Activated CD8-positive, alpha-beta T cell treated with anti-CD3 and anti-CD28 coated beads for 36 hours (primary cell): ENCODE data around the gene ZNF440. TPM values are rescaled to one million over a fixed set of nuclear protein-coding genes. Genes with fewer than 3 reads are reported as not detected.
A peak's percentile ranks its signal among the peaks of the same experiment; 100 is the strongest.
"Not testable (repeated sequence)": the region's sequence is repeated elsewhere in the genome, so short reads cannot be mapped to it uniquely, and the experiment has no call there.

ENCODE experiments used
- ATAC-seq: fragments of 200-7000 bp; cut with Tn5 transposase; one replicate; pipeline ENCODE4 v1.10.0; 2021; ENCODE audit warnings: mild to moderate bottlenecking, moderate library complexity
- CTCF ChIA-PET: fragments of 350-600 bp; sonication (Branson Sonifier 250); formaldehyde crosslinking; loops from one replicate; lab custom pipeline; 2021; ENCODE audit warnings: antibody characterized with exemption; lab: Charles Lee
- POLR2A ChIA-PET: fragments of 350-600 bp; sonication (Branson Sonifier 250); formaldehyde crosslinking; loops from one replicate; lab custom pipeline; 2021; ENCODE audit warnings: antibody characterized with exemption; lab: Charles Lee
- DNase-seq: peaks from one replicate; pipeline ENCODE4 v3.0.0-alpha.2; 2020
- H3K27ac Mint-ChIP-seq: one replicate; pipeline ENCODE4 v1.8.0; 2021; ENCODE audit warnings: mild to moderate bottlenecking, mixed read lengths
- H3K27me3 Mint-ChIP-seq: one replicate; pipeline ENCODE4 v1.8.0; 2021; ENCODE audit warnings: mixed read lengths
- H3K36me3 Mint-ChIP-seq: one replicate; pipeline ENCODE4 v1.8.0; 2021; ENCODE audit warnings: low read depth, mixed read lengths
- H3K4me1 Mint-ChIP-seq: one replicate; pipeline ENCODE4 v1.8.0; 2021; ENCODE audit warnings: low read depth, mixed read lengths
- H3K4me3 Mint-ChIP-seq: one replicate; pipeline ENCODE4 v1.8.0; 2021; ENCODE audit warnings: mild to moderate bottlenecking, moderate library complexity, mixed read lengths
- H3K9me3 Mint-ChIP-seq: one replicate; pipeline ENCODE4 v1.8.0; 2021; ENCODE audit warnings: mixed read lengths
- CTCF ChIP-seq: fragments of 200-600 bp; IDR thresholded peaks from one replicate; pipeline ENCODE4 v1.8.0; 2022; ENCODE audit warnings: antibody characterized with exemption, mild to moderate bottlenecking
- intact Hi-C: fragments of 100-400 bp; cut with micrococcal nuclease; formaldehyde crosslinking; loops from one replicate; pipeline ENCODE4 v1.10.0; 2022
- total RNA-seq, 2 experiments: library from RNA; stranded (reverse); gene quantifications; one replicate each; pipeline ENCODE4 v1.2.3, GENCODE V29; 2021

ZNF440 gene
- total RNA-seq, 2 experiments from 2014 or later, result 7.7 to 8.8 TPM

- Mint-ChIP-seq H3K9me3 (peaks cover 2% of the 10 kb centered on the region), H3K4me1 (peaks cover 16% of the 10 kb centered on the region), H3K4me3 (no peak overlapping the region), H3K27me3 (no peaks in the 10 kb centered on the region), H3K27ac (peak overlapping the region; percentile 2), H3K36me3 (peaks cover 2% of the 10 kb centered on the region)
- CTCF ChIA-PET, result interaction anchor here (0.6 to 1.4 kb wide), 2 partner anchors 46 to 635 kb away, joined by 3 to 5 read pairs; no protein-coding TSS in a partner anchor
- intact Hi-C loops, result no loop called here
- POLR2A ChIA-PET, result interaction anchor here (0.8 kb wide), 1 partner anchor 144 kb away, joined by 3 read pairs; no protein-coding TSS in a partner anchor
- DNase-seq, result no peak
- no peak for ATAC-seq
- TF ChIP-seq CTCF, result no peak
Measured at GRCh38 chr19:11843722-11844121, 29.6 kb downstream of the ZNF440 start.

- H3K27ac Mint-ChIP-seq, DNase-seq, ATAC-seq, H3K9me3 Mint-ChIP-seq, H3K27me3 Mint-ChIP-seq, intact Hi-C loops: not testable (repeated sequence)
- Mint-ChIP-seq H3K4me3 (peak overlapping the region; percentile 83), H3K36me3 (peaks cover 25% of the 10 kb centered on the region), H3K4me1 (peaks cover 29% of the 10 kb centered on the region)
- ChIA-PET CTCF (interaction anchor here (0.9 to 4.6 kb wide), 3 partner anchors 50 to 244 kb away, joined by 3 to 19 read pairs (median 3); partner anchors contain the start of gene ZNF491), POLR2A (interaction anchor here (1.3 kb wide), 1 partner anchor 32 kb away, joined by 4 read pairs; no protein-coding TSS in a partner anchor)
Measured at GRCh38 chr19:11847615-11848014, 33.5 kb downstream of the ZNF440 start.

DNA sequence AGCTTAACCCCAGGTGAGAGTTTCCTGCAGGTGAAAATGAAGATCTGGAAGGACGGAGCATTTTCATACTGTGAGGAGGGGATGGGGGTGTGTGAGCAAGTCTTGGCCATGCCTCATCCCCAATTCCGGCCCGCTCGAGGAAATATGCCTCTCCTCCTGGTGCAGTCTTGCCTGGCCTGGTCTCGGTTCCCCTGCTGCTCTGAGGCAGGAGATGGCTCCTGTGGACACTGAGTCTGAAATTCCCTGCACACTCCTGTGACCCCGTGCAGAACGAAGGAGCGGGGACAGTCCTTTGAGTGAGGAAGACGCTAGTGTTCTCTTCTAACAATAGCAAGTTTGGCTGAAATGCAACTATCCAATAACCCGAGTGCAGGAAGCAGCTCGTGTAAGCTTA is 34.1 kb downstream of the ZNF440 start:
- CTCF ChIA-PET, result interaction anchor here (0.9 to 4.6 kb wide), 3 partner anchors 51 to 243 kb away, joined by 3 to 19 read pairs (median 3); partner anchors contain the start of gene ZNF491
- ATAC-seq (no peak), DNase-seq (no peak)
- H3K36me3 Mint-ChIP-seq, result peaks cover 25% of the 10 kb centered on the region
- POLR2A ChIA-PET, result interaction anchor here (1.3 kb wide), 1 partner anchor 33 kb away, joined by 4 read pairs; no protein-coding TSS in a partner anchor
- peaks cover 25% of the 10 kb centered on the region for H3K4me1 Mint-ChIP-seq
- no peaks in the 10 kb centered on the region for H3K27me3 Mint-ChIP-seq
- TF ChIP-seq CTCF, result no peak
- H3K4me3 Mint-ChIP-seq, result peak overlapping the region; percentile 83
- intact Hi-C loops, result no loop called here
- peak overlapping the region; percentile 88 for H3K27ac Mint-ChIP-seq
- peaks cover 3% of the 10 kb centered on the region for H3K9me3 Mint-ChIP-seq

GRCh38 chr19:11848594-11849469 is 34.8 kb downstream of the ZNF440 start, which contains the start of gene ZNF439:
TSS of gene ZNF439 (plus strand) at chr19:11848726. CDS start at chr19:11848868, 142 bp downstream.
- peak; percentile 100 for ATAC-seq
- ChIA-PET POLR2A (interaction anchor here (0.7 to 1.3 kb wide), 2 partner anchors 16 to 33 kb away, joined by 3 to 4 read pairs; no protein-coding TSS in a partner anchor), CTCF (interaction anchor here (0.9 to 4.6 kb wide), 3 partner anchors 52 to 242 kb away, joined by 3 to 19 read pairs (median 3); partner anchors contain the start of gene ZNF491)
- no peak for TF ChIP-seq CTCF
- peak; percentile 98 for DNase-seq
- peaks cover 31% of the 10 kb centered on the region for H3K36me3 Mint-ChIP-seq
- H3K4me1 Mint-ChIP-seq, result peaks cover 20% of the 10 kb centered on the region
- intact Hi-C loops, result no loop called here
- peak within 1 kb of the TSS; percentile 83 for H3K4me3 Mint-ChIP-seq
- peak within 1 kb of the TSS; percentile 88 for H3K27ac Mint-ChIP-seq
- no peaks in the 10 kb centered on the region for H3K27me3 Mint-ChIP-seq
- H3K9me3 Mint-ChIP-seq, result peaks cover 4% of the 10 kb centered on the region

- DNase-seq, H3K4me3 Mint-ChIP-seq, H3K9me3 Mint-ChIP-seq, H3K27me3 Mint-ChIP-seq, intact Hi-C loops, ATAC-seq, POLR2A ChIA-PET, H3K27ac Mint-ChIP-seq: not testable (repeated sequence)
- H3K4me1 Mint-ChIP-seq, result peaks cover 20% of the 10 kb centered on the region
- CTCF ChIA-PET, result interaction anchor here (1.2 kb wide), 1 partner anchor 15 kb away, joined by 3 read pairs; no protein-coding TSS in a partner anchor
- H3K36me3 Mint-ChIP-seq, result peaks cover 41% of the 10 kb centered on the region
Measured at GRCh38 chr19:11850289-11850688, 36.2 kb downstream of the ZNF440 start.
